Right ventricle myocardium inferior (tissue), 1 donor: Measurements from ENCODE around the gene TACR2. TPM values are rescaled to one million over a fixed set of nuclear protein-coding genes. Genes with fewer than 3 reads are reported as not detected.
"Not testable (repeated sequence)": the region's sequence is repeated elsewhere in the genome, so short reads cannot be mapped to it uniquely, and the experiment has no call there.

Source experiments
- ATAC-seq: fragments of 200-7000 bp; cut with Tn5 transposase; one replicate; pipeline ENCODE4 v1.9.1; 2020; ENCODE audit warnings: mild to moderate bottlenecking, moderate library complexity
- DNase-seq: peaks from one replicate; pipeline ENCODE4 v3.0.0; 2021; ENCODE audit errors: missing footprints
- intact Hi-C: fragments of 100-400 bp; cut with DNase I; formaldehyde crosslinking; loops from one replicate; pipeline ENCODE4 v1.11.0; 2022
- total RNA-seq: library from RNA; stranded (reverse); fragmentation: NEBNext Ultra II Directional; extraction: Animal tissue kit (Norgen Biotek cat#: 25700); gene quantifications from one replicate; pipeline ENCODE4 v1.2.1, GENCODE V29; 2021
- donor health status: DM: no; HTN: yes; CAD: no; lungs with severe emphysema.

Gene TACR2
- total RNA-seq, 1 donor from 2014 or later = 0.19 TPM

DNA sequence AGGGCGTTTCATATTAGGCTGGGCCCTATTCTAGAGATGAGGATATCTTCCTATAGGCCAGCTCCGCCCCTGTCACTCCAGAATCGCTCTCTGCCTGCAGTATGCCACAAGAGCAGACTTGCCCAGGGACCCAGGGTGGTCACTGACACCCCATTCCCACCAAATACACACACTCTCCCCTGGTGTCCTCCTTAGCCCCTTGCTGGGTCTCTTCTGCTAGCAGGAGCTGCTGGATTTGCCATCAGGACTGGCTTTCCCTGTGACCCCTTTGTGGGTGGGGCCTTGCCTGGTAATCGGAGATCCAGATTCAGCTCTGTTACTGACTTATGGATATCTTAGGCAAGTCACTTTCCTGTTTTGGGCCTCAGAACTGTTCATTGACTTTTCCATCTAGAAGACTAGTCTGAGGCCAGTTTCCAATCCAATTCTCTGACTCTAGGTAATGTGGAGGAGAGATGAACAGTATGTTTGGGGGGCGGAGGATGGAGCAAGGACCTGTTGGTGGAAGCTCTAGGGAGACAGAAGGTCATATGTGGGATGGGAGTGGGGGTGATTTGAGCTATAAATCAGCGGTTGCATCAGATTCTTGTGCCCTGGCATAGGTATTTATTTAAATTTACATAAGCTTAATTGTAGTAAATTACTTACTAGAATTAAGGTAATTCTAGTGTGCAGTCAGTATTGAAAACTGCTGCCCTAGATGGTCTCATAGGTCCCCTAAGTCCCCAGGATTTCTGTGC lies 36.1 kb upstream of the TACR2 start:
- ATAC-seq (no peak), DNase-seq (no peak)
- intact Hi-C loops = no loop called here

DNA sequence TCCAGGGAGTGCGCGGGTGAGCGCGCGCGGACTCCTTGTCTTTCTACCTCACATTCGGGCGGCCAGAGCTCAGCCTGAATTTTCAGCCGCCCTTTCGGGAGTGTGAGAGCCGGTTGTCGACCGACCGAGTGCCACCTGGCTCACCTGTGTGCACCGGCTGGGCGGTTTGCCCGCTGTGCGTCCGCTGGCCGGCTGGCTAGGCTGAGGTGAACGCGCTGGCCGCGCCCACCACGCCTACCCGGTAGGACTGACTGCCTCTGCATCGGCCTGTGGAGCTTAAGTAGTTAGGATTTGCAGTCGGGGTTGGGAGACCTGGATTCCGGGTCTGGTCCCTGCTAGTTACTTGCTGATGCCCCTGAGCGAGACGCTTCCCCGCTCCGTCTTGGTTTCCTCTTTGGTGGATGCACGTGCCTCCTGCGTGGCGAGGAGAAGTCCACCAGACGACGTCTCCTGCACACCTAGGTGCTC lies 35.1 kb upstream of the TACR2 start:
- intact Hi-C loops = no loop called here
- DNase-seq (no peak), ATAC-seq (no peak)

- peak; percentile 95 for ATAC-seq
- intact Hi-C loops = no loop called here
- DNase-seq = peak; percentile 94
Measured at GRCh38 chr10:69451209-69451783, 34.6 kb upstream of the TACR2 start, which contains the start of gene TSPAN15. TSS of gene TSPAN15 (plus strand) at chr10:69451465. CDS start at chr10:69451595, 130 bp downstream.

GRCh38 chr10:69450395-69450794 lies 33.7 kb upstream of the TACR2 start:
- intact Hi-C loops, ATAC-seq, DNase-seq: not testable (repeated sequence)

GRCh38 chr10:69449841-69450240 lies 33.1 kb upstream of the TACR2 start:
- DNase-seq (no peak), ATAC-seq (peak; percentile 67)
- intact Hi-C loops = loop anchor here (5.0 kb wide), 1 partner anchor 57 kb away; no protein-coding TSS in a partner anchor

GRCh38 chr10:69446650-69447151 lies 30.0 kb upstream of the TACR2 start:
- intact Hi-C loops = loop anchor here (5.0 kb wide), 1 partner anchor 61 kb away; no protein-coding TSS in a partner anchor

GRCh38 chr10:69446229-69446628 lies 29.5 kb upstream of the TACR2 start:
- ATAC-seq = no peak
- intact Hi-C loops = loop anchor here (5.0 kb wide), 1 partner anchor 61 kb away; no protein-coding TSS in a partner anchor
- DNase-seq = no peak

More at GRCh38 chr10:69446650-69447151, 30.0 kb upstream of the TACR2 start:
- no peak for DNase-seq
- ATAC-seq = no peak

- no peak for DNase-seq
- intact Hi-C loops = loop anchor here (5.0 kb wide), 1 partner anchor 62 kb away; no protein-coding TSS in a partner anchor
- ATAC-seq = no peak
Measured at GRCh38 chr10:69445041-69445440, 28.3 kb upstream of the TACR2 start.

GRCh38 chr10:69443354-69443753 lies 26.6 kb upstream of the TACR2 start:
- ATAC-seq = no peak

DNA sequence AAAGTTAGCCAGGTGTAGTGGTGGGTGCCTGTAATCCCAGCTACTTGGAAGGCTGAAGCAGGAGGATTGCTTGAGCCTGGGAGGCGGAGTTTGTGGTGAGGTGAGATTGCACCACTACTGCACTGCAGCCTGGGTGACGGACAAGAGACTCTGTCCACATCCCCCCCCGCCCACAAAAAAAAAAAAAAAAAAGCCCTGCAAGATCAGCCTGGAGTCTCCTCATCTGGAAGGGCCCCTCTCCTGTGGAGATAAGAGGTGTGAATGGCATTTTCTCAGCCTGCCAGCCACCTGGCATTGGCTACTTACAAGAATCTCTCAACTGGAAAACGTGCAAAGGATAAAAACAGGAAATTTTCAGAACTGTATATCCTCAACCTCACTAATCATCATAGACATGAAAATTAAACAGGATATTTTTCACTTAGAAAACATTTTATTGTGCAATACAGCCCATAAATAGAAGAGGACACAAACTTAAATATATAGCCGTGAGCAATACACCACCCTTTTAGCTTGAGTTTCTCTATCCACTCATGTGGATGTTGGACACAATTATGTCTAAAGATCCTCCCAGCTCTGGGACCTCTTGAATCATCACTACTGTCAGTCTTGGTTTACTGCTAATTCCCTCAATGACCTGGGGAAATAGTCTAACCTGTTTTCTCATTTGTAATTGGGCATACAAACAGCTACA lies 23.2 kb upstream of the TACR2 start:
- ATAC-seq (no peak), DNase-seq (no peak)
- intact Hi-C loops = loop anchor here (5.0 kb wide), 1 partner anchor 42 kb away; no protein-coding TSS in a partner anchor

More at GRCh38 chr10:69443354-69443753, 26.6 kb upstream of the TACR2 start:
- no peak for DNase-seq
- intact Hi-C loops = no loop called here

- no peak for DNase-seq
- ATAC-seq = no peak
- intact Hi-C loops = loop anchor here (5.0 kb wide), 1 partner anchor 43 kb away; no protein-coding TSS in a partner anchor
Measured at GRCh38 chr10:69439350-69439739, 22.6 kb upstream of the TACR2 start.

DNA sequence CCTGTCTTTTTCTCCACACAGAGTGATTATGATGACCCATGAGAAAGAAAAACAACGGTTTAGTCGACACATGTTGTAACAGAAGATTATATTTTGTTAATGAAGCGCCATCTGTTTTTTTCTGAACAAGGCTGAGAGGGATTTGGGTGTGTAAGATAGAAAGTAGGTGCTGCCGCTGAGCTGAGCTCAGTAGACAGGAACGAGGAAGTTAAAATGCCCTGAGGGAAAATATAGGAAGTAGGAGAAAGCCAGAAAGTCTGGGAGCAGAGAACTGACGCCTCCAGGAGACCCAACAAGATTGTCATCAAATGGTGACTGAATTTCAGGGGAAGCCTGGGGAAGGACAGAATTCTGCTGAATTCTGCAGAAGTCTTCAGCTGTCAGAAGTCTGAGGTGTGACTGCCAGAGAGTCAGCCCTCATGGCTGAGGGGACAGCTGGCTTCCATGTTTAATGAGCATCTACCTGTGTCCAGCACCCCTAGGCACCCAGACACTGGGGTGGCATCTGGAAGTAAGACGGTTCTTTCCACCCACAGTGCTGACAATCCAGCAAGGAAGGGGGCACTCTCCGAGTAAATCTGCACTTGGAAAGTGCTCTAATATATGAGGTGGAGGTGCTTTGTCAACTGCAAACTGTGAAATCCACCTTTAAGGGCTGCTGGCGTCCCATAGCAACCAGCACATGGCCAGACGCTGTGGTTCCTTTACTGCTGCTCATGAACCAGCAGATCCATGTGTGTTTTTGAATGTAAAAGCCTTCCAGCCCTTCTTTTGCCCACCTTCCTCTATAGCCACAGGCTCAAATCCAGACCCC lies 22.0 kb upstream of the TACR2 start:
- ATAC-seq (peak; percentile 46), DNase-seq (no peak)
- intact Hi-C loops = loop anchor here (5.0 kb wide), 1 partner anchor 44 kb away; no protein-coding TSS in a partner anchor

DNA sequence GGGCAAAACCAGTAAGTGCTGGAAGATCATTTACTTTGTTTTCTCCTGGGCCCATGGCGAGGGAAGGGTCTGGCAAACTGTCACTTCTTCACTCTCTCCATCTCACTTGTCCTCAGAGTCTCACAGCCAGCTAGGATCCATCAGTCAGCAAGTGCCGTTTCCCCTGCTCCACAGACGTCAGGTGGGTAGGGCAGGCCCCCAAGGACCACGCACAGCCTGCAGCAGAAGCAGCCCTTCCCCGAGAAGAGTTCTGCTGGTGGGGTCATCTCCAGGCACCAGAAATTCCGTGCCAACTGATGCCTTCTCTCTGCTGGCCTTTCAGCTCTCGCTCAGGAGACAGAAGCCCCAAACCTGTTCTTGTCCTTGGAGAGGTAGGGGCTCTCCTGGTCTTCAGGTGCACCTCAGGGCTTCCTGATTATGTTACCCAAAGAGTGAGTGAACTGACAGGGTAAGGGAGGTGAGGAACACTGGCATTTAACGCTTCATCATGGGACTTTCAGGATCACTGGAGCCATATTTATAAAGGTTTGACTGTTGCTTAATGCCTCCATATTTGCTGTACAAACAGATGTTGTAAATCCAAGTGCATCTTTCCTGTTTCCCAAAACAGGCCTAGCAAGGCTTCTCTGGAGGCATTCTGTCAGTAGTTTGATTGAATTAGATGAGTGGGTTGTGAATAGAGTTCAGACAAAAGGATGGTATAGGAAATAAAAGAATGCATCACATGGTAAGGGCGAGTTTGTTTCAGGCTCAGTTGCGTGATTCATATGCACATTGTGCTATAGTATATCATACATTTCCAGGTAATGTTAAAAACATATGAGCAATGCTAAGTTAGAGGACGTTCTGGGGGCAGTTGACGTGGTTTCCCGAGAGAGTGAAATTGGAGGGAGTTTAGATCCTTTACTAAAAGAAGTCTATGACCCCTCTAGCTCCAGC lies 20.9 kb upstream of the TACR2 start:
- intact Hi-C loops = loop anchor here (5.0 kb wide), 1 partner anchor 45 kb away; no protein-coding TSS in a partner anchor
- ATAC-seq = no peak

GRCh38 chr10:69435966-69436520 lies 19.3 kb upstream of the TACR2 start:
- ATAC-seq = no peak
- DNase-seq = no peak
- intact Hi-C loops = loop anchor here (5.0 kb wide), 1 partner anchor 46 kb away; no protein-coding TSS in a partner anchor

More for the DNA sequence above, 20.9 kb upstream of the TACR2 start:
- no peak for DNase-seq

DNA sequence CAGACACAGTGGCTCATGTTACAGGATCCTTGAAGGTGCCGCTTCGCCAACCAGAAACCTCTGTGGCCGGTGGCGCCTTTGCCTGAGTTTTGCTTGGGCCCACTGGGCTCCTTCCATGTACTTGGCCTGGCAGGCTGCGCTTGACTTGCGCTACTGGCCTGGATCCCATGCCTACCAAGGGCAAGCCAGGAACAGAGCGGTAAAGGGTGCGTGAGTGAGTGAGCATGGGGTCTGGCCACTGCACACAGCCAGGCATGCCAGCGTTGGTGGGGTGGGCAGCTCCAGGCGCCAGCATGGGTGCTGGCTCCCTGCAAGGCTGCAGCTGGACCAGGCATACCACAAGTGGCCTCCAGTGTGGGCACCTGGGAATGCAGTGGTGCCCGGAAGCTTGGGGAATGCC lies 18.2 kb upstream of the TACR2 start:
- DNase-seq (no peak), ATAC-seq (no peak)
- intact Hi-C loops = loop anchor here (5.0 kb wide), 1 partner anchor 47 kb away; no protein-coding TSS in a partner anchor

GRCh38 chr10:69434169-69434568 lies 17.5 kb upstream of the TACR2 start:
- no peak for DNase-seq
- intact Hi-C loops = no loop called here
- no peak for ATAC-seq

DNA sequence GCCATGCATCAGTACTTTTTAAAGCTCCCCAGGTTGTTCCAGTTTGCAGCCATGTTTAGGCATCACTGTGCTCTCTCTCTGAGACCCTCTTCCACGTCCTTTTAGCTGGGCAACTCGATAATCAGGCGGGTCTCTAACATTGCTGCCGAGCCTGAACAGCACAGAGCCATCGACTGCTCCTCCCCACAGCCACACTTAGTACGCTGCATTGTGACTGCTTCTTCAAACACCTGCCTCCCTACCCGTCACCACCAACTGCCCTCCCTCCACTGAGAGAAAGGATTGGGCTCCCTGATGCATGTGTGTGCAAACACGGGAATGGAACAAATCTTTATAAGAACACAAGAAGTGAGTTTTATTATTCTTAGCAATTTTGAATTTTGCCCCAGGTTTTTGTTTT lies 11.4 kb upstream of the TACR2 start:
- intact Hi-C loops = loop anchor here (5.0 kb wide), 1 partner anchor 214 kb away; no protein-coding TSS in a partner anchor
- no peak for DNase-seq
- ATAC-seq = no peak
